Measurements from ENCODE around the gene CCDC149. TPM values are rescaled to one million over a fixed set of nuclear protein-coding genes. Genes with fewer than 3 reads are reported as not detected.

CCDC149 gene
- total and polyA plus RNA-seq, 12 donors = 6.1 to 17.7 (median 9.3) TPM

GRCh38 chr4:24896056-24896455, 16.8 kb downstream of the CCDC149 start:
- ATAC-seq = no peak
- Histone ChIP-seq H3K36me3 (peaks cover 0 to 25% (median 7%) of the 10 kb centered on the region in 9 donors), H3K27me3 (no peaks in the 10 kb centered on the region), H3K4me3 (no peak overlapping the region), H3K4me1 (no peaks in the 10 kb centered on the region), H3K27ac (no peak overlapping the region), H3K9me3 (no peaks in the 10 kb centered on the region)
- no peak for TF ChIP-seq CTCF (IDR thresholded peaks at IDR 0.05)
- intact Hi-C loops (cut with DNase I) = no loop called here
- no peak for DNase-seq
- WGBS, 2 donors = 73 to 76% methylated on average over 3 of the region's 3 CpGs

GRCh38 chr4:24895461-24895860, 17.4 kb downstream of the CCDC149 start:
- intact Hi-C loops (cut with DNase I) = no loop called here
- 96 to 97% methylated on average over 1 of the region's 1 CpG for WGBS, 2 donors
- TF ChIP-seq CTCF (IDR thresholded peaks at IDR 0.05) = no peak
- H3K27me3 ChIP-seq = no peaks in the 10 kb centered on the region
- ATAC-seq (no peak), DNase-seq (no peak)
- no peak overlapping the region for H3K4me3 ChIP-seq
- no peak overlapping the region for H3K27ac ChIP-seq
- no peaks in the 10 kb centered on the region for H3K9me3 ChIP-seq
- H3K4me1 ChIP-seq = no peaks in the 10 kb centered on the region
- H3K36me3 ChIP-seq = peaks cover 0 to 31% (median 7%) of the 10 kb centered on the region in 9 donors

GRCh38 chr4:24894846-24895245, 18.0 kb downstream of the CCDC149 start:
- no peaks in the 10 kb centered on the region for H3K27me3 ChIP-seq

DNA sequence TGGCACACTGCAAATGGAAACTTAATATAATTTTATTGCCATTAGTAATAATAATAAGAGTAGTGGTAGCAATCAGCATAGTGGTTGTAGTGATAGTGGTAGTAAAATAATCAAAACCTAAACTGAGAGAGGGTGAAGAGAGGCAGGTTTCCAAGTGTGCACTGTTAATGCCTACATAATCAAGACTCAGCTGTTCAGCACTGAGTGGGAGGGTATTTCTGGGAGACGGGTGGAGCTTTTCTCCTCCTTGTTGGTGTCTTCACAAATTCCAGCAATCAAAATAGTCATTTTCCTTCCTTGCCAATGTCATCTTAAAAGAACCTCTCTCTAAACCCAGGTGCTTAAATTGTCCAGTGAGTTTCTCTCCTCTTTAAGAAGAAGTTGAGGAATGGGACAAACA, 18.6 kb downstream of the CCDC149 start:
- DNase-seq (no peak), ATAC-seq (no peak)
- H3K27me3 ChIP-seq = no peaks in the 10 kb centered on the region
- peaks cover 0 to 33% (median 7%) of the 10 kb centered on the region in 9 donors for H3K36me3 ChIP-seq
- 80 to 100% methylated on average over 1 of the region's 1 CpG for WGBS, 2 donors
- H3K27ac ChIP-seq = no peak overlapping the region
- H3K4me1 ChIP-seq = no peaks in the 10 kb centered on the region
- intact Hi-C loops (cut with DNase I) = no loop called here
- no peak for TF ChIP-seq CTCF (IDR thresholded peaks at IDR 0.05)
- no peaks in the 10 kb centered on the region for H3K9me3 ChIP-seq
- no peak overlapping the region for H3K4me3 ChIP-seq

More at GRCh38 chr4:24894846-24895245, 18.0 kb downstream of the CCDC149 start:
- no peak for TF ChIP-seq CTCF (IDR thresholded peaks at IDR 0.05)
- no peak overlapping the region for H3K27ac ChIP-seq
- peaks cover 0 to 31% (median 7%) of the 10 kb centered on the region in 9 donors for H3K36me3 ChIP-seq
- no peaks in the 10 kb centered on the region for H3K4me1 ChIP-seq
- no peak overlapping the region for H3K4me3 ChIP-seq
- DNase-seq = no peak
- no peak for ATAC-seq
- intact Hi-C loops (cut with DNase I) = no loop called here
- no peaks in the 10 kb centered on the region for H3K9me3 ChIP-seq
- 91 to 92% methylated on average over 9 of the region's 9 CpGs for WGBS, 2 donors

All from heart right ventricle (tissue), 16 donors.